Nephron (organoid): ENCODE results near the gene KIF26B.
A peak's percentile ranks its signal among the peaks of the same experiment; 100 is the strongest.

Source experiments
- H3K27ac Mint-ChIP-seq, 3 experiments: 2 replicates each; pipeline ENCODE4 v1.8.0; 2020; ENCODE audit warnings: mixed read lengths in 3 of 3, mild to moderate bottlenecking in 2 of 3, moderate library complexity in 1 of 3
- H3K27me3 Mint-ChIP-seq: 2 replicates; pipeline ENCODE4 v1.8.0; 2021; ENCODE audit warnings: low read depth, mild to moderate bottlenecking, moderate library complexity, mixed read lengths
- H3K36me3 Mint-ChIP-seq: 2 replicates; pipeline ENCODE4 v1.8.0; 2020; ENCODE audit warnings: low read depth, mixed read lengths
- H3K4me1 Mint-ChIP-seq: 2 replicates; pipeline ENCODE4 v1.8.0; 2020; ENCODE audit warnings: mixed read lengths
- H3K4me3 Mint-ChIP-seq, 3 experiments: 2 replicates each; pipeline ENCODE4 v1.8.0; 2020; ENCODE audit warnings: mild to moderate bottlenecking in 3 of 3, mixed read lengths in 3 of 3, moderate library complexity in 2 of 3
- H3K9me3 Mint-ChIP-seq: 2 replicates; pipeline ENCODE4 v1.8.0; 2020; ENCODE audit warnings: mixed read lengths
- CTCF ChIP-seq, 3 experiments: fragments of 200-600 bp; sonication (generic); IDR thresholded peaks; one replicate each; pipeline ENCODE4 v1.5.0; 2021; ENCODE audit warnings: antibody characterized with exemption in 3 of 3; ENCODE audit not compliant: unreplicated experiment in 3 of 3

KIF26B gene

GRCh38 chr1:245279346-245279745, 124.6 kb downstream of the KIF26B start:
- H3K36me3 Mint-ChIP-seq = peaks cover 33% of the 10 kb centered on the region
- no peak overlapping the region for H3K4me3 Mint-ChIP-seq
- no peak for TF ChIP-seq CTCF (IDR thresholded peaks at IDR 0.05; ENCODE audit: unreplicated experiment in 3 of 3)
- H3K4me1 Mint-ChIP-seq = peaks cover 20% of the 10 kb centered on the region
- H3K27me3 Mint-ChIP-seq = no peaks in the 10 kb centered on the region
- H3K27ac Mint-ChIP-seq = no peak overlapping the region
- H3K9me3 Mint-ChIP-seq = peaks cover 10% of the 10 kb centered on the region

- H3K27ac Mint-ChIP-seq = no peak overlapping the region
- peaks cover 31% of the 10 kb centered on the region for H3K36me3 Mint-ChIP-seq
- no peaks in the 10 kb centered on the region for H3K27me3 Mint-ChIP-seq
- peaks cover 10% of the 10 kb centered on the region for H3K9me3 Mint-ChIP-seq
- H3K4me3 Mint-ChIP-seq = no peak overlapping the region
- no peak for TF ChIP-seq CTCF (IDR thresholded peaks at IDR 0.05; ENCODE audit: unreplicated experiment in 3 of 3)
- H3K4me1 Mint-ChIP-seq = peaks cover 15% of the 10 kb centered on the region
Observed at GRCh38 chr1:245283001-245283400, 128.2 kb downstream of the KIF26B start.

- Mint-ChIP-seq H3K27me3 (no peaks in the 10 kb centered on the region), H3K36me3 (peaks cover 28% of the 10 kb centered on the region), H3K27ac (no peak overlapping the region), H3K4me1 (no peaks in the 10 kb centered on the region), H3K9me3 (peaks cover 10% of the 10 kb centered on the region), H3K4me3 (no peak overlapping the region)
- no peak for TF ChIP-seq CTCF (IDR thresholded peaks at IDR 0.05; ENCODE audit: unreplicated experiment in 3 of 3)
Observed at GRCh38 chr1:245285168-245285567, 130.4 kb downstream of the KIF26B start.

- Mint-ChIP-seq H3K27me3 (no peaks in the 10 kb centered on the region), H3K27ac (no peak overlapping the region), H3K9me3 (no peaks in the 10 kb centered on the region), H3K36me3 (peaks cover 9% of the 10 kb centered on the region), H3K4me1 (peaks cover 21% of the 10 kb centered on the region), H3K4me3 (no peak overlapping the region)
- TF ChIP-seq CTCF (IDR thresholded peaks at IDR 0.05; ENCODE audit: unreplicated experiment in 3 of 3) = no peak
Observed at GRCh38 chr1:245288796-245289195, 134.0 kb downstream of the KIF26B start.

GRCh38 chr1:245290836-245291235, 136.1 kb downstream of the KIF26B start:
- H3K4me1 Mint-ChIP-seq = peaks cover 21% of the 10 kb centered on the region
- no peak for TF ChIP-seq CTCF (IDR thresholded peaks at IDR 0.05; ENCODE audit: unreplicated experiment in 3 of 3)

GRCh38 chr1:245291351-245291750, 136.6 kb downstream of the KIF26B start:
- Mint-ChIP-seq H3K9me3 (no peaks in the 10 kb centered on the region), H3K4me3 (no peak overlapping the region), H3K27me3 (no peaks in the 10 kb centered on the region), H3K27ac (peak overlapping the region in 2 of 3 experiments; percentile 59 to 76), H3K36me3 (peaks cover 11% of the 10 kb centered on the region), H3K4me1 (peaks cover 21% of the 10 kb centered on the region)
- TF ChIP-seq CTCF (IDR thresholded peaks at IDR 0.05; ENCODE audit: unreplicated experiment in 3 of 3) = no peak

More at GRCh38 chr1:245290836-245291235, 136.1 kb downstream of the KIF26B start:
- Mint-ChIP-seq H3K36me3 (peaks cover 8% of the 10 kb centered on the region), H3K27me3 (no peaks in the 10 kb centered on the region), H3K4me3 (no peak overlapping the region), H3K27ac (peak overlapping the region in 2 of 3 experiments; percentile 59 to 76), H3K9me3 (no peaks in the 10 kb centered on the region)
